Body of pancreas (tissue), 4 donors: ENCODE results near the gene SEMA4D.

Source experiments
- CTCF ChIP-seq, 7 experiments: fragments of 450-650 bp in 4 of 7; fragments of 200-600 bp in 3 of 7; sonication (generic) in 3 of 7; IDR thresholded peaks; one replicate each; pipeline ENCODE4 v1.5.1; 2016 to 2019; ENCODE audit warnings: antibody characterized with exemption in 7 of 7
- POLR2A ChIP-seq, 3 donors: fragments of 450-650 bp; IDR thresholded peaks; one replicate each; pipeline ENCODE4 v1.6.1; 2016; ENCODE audit warnings: antibody characterized with exemption in 3 of 3, mild to moderate bottlenecking in 2 of 3

- TF ChIP-seq CTCF (IDR thresholded peaks at IDR 0.05) (no peak), POLR2A (IDR thresholded peaks at IDR 0.05) (no peak)
These were observed 58.3 kb downstream of the SEMA4D start for GRCh38 chr9:89439571-89439970.
